HG03378 (cell line): ENCODE measurements around the gene OTP.

ENCODE experiments used
- ATAC-seq: cut with Tn5 transposase; IDR thresholded peaks from one replicate; pipeline ENCODE4 v1.9.1; 2021; ENCODE audit warnings: mild to moderate bottlenecking, moderate library complexity; ENCODE audit not compliant: unreplicated experiment

OTP gene

GRCh38 chr5:77637998-77638762, at the start of gene OTP:
Gene OTP (minus strand): TSS chr5:77638713. CDS start chr5:77638549, 164 bp downstream.
- ATAC-seq: no peak

GRCh38 chr5:77683171-77683732, 44.7 kb upstream of the OTP start:
- ATAC-seq: no peak

- ATAC-seq: no peak
Measured at GRCh38 chr5:77670526-77670925, 32.0 kb upstream of the OTP start.

GRCh38 chr5:77669677-77670076, 31.2 kb upstream of the OTP start:
- ATAC-seq: no peak

GRCh38 chr5:77663090-77663863, 24.8 kb upstream of the OTP start:
- no peak for ATAC-seq

GRCh38 chr5:77662635-77663034, 24.1 kb upstream of the OTP start:
- no peak for ATAC-seq

GRCh38 chr5:77658662-77659061, 20.1 kb upstream of the OTP start:
- no peak for ATAC-seq

GRCh38 chr5:77651343-77651742, 12.8 kb upstream of the OTP start:
- no peak for ATAC-seq

- ATAC-seq: no peak
Measured at GRCh38 chr5:77650686-77651085, 12.2 kb upstream of the OTP start.

- no peak for ATAC-seq
Measured at GRCh38 chr5:77649776-77650175, 11.3 kb upstream of the OTP start.

GRCh38 chr5:77645995-77646639, 7.6 kb upstream of the OTP start:
- ATAC-seq: no peak

GRCh38 chr5:77645158-77645994, 6.9 kb upstream of the OTP start:
- ATAC-seq: no peak

- ATAC-seq: no peak
Measured at GRCh38 chr5:77644371-77645157, 6.1 kb upstream of the OTP start.

- no peak for ATAC-seq
Measured at GRCh38 chr5:77643654-77644370, 5.3 kb upstream of the OTP start.

GRCh38 chr5:77642738-77643653, 4.5 kb upstream of the OTP start:
- ATAC-seq: no peak

- no peak for ATAC-seq
Measured at GRCh38 chr5:77641963-77642737, 3.6 kb upstream of the OTP start.

- no peak for ATAC-seq
Measured at GRCh38 chr5:77641397-77641943, 3.0 kb upstream of the OTP start.
